ENCODE measurements around the gene LHFPL2. TPM values are rescaled to one million over a fixed set of nuclear protein-coding genes. Genes with fewer than 3 reads are reported as not detected.

LHFPL2 gene
- polyA plus RNA-seq, 1 of the 3 experiments (the other 2 are of a cell fraction), result 10.4 TPM

DNA sequence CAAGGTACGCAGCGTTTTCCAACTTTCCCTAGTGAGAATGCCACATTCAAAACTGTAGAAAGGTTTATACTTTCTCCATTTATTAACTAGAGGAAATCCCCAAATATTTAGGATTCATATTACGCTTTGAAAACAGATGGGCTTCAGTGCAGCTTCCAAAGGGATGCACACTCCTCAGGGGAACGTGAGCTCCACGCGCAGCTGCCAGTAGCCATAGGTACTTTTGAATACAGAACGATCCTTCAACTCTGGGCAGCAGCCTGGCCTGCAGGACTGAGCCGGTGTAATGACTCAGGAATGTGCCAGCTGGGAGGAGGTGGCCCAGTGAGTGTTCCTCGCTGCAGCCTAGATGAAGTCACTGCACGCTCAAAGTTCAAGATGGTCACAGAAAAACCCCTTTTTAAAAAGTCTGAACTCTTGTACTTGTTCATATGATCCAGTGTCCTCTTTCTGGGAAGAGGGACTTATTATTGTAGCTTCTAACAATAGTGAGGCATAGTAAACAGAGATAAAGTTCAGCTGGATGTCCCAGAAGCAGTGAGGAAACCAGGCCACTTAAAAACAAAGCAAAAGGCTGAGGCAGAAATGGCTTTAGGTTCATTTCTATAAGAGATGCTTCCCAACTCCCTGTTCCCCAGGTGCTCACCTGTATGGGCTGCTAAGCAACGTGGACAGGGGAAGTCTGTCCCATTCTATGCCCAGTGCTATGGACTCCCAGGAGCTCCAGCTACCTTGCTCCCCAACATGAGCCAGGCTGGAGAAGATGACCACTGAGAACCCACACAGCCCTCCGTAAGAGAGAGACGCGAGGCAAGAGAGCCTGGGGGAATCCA, 130.0 kb downstream of the LHFPL2 start:
- Histone ChIP-seq H3F3A (replicated peaks; ENCODE audit: insufficient read depth) (peaks cover 13% of the 10 kb centered on the region), H3K79me2 (ENCODE audit: insufficient read depth) (peaks cover 96% of the 10 kb centered on the region), H3K4me2 (peak overlapping the region; percentile 39), H3K9ac (peak overlapping the region; percentile 62), H3K9me2 (no peaks in the 10 kb centered on the region), H3K27me3 (ENCODE audit: insufficient read depth) (no peaks in the 10 kb centered on the region), H3K27ac (ENCODE audit: low read depth in 2 of 2, low read length in 1 of 2) (peak overlapping the region; percentile 60 to 96; a peak in 3 of 4 replicates), H2AFZ (ENCODE audit: low read depth) (no peak overlapping the region), H4K20me1 (ENCODE audit: insufficient read depth) (no peaks in the 10 kb centered on the region), H3K4me1 (ENCODE audit: control insufficient read depth in 1 of 2, insufficient read depth in 2 of 2, low read depth in 1 of 2, low read length in 1 of 2) (peaks cover 10 to 17% of the 10 kb centered on the region in 2 experiments; a peak in 3 of 4 replicates), H3K9me3 (no peaks in the 10 kb centered on the region), H3K4me3 (ENCODE audit: low read depth in 2 of 2, low read length in 1 of 2) (no peak overlapping the region), H3K36me3 (replicated peaks in 1 of 2; ENCODE audit: control insufficient read depth in 1 of 2, insufficient read depth in 2 of 2, low read length in 1 of 2) (peaks cover 0 to 19% of the 10 kb centered on the region in 2 experiments)
- TF ChIP-seq, protein P1, sequence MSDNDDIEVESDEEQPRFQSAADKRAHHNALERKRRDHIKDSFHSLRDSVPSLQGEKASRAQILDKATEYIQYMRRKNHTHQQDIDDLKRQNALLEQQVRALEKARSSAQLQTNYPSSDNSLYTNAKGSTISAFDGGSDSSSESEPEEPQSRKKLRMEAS (IDR thresholded peaks at IDR 0.05; ENCODE audit: low read depth), result peak; percentile 71
- TF ChIP-seq TCF12 (IDR thresholded peaks at IDR 0.05) (peak; percentile 81), CHD2 (IDR thresholded peaks at IDR 0.05; ENCODE audit: low read length, partially characterized antibody) (no peak), TEAD4 (IDR thresholded peaks at IDR 0.05; ENCODE audit: borderline replicate concordance, insufficient read depth) (no peak), NRF1 (IDR thresholded peaks at IDR 0.05; ENCODE audit: low read depth, low read length) (no peak), EP300 (IDR thresholded peaks at IDR 0.05; ENCODE audit: borderline replicate concordance in 1 of 2, low read depth in 1 of 2, low read length in 1 of 2) (0 out of 4 replicates have a peak, but pooled peaks of 1 of the 2 experiments have one; percentile 27), NFIC (IDR thresholded peaks at IDR 0.05; ENCODE audit: borderline replicate concordance) (peak; percentile 41; the same call in 1 of the 2 replicates), SIN3A (IDR thresholded peaks at IDR 0.05; ENCODE audit: borderline replicate concordance, low read depth, low read length) (no peak), RFX5 (IDR thresholded peaks at IDR 0.05; ENCODE audit: low read length) (no peak), FOSL2 (IDR thresholded peaks at IDR 0.05; ENCODE audit: borderline replicate concordance, low read depth) (peak; percentile 71), JUND (IDR thresholded peaks at IDR 0.05) (peak; percentile 72), RXRA (IDR thresholded peaks at IDR 0.05; ENCODE audit: borderline replicate concordance, low read depth) (peak; percentile 52; the same call in 1 of the 2 replicates)
- TF ChIP-seq, protein P2, sequence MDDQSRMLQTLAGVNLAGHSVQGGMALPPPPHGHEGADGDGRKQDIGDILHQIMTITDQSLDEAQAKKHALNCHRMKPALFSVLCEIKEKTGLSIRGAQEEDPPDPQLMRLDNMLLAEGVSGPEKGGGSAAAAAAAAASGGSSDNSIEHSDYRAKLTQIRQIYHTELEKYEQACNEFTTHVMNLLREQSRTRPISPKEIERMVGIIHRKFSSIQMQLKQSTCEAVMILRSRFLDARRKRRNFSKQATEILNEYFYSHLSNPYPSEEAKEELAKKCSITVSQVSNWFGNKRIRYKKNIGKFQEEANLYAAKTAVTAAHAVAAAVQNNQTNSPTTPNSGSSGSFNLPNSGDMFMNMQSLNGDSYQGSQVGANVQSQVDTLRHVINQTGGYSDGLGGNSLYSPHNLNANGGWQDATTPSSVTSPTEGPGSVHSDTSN (IDR thresholded peaks at IDR 0.05), result peak; percentile 73
- TF ChIP-seq, protein P3, sequence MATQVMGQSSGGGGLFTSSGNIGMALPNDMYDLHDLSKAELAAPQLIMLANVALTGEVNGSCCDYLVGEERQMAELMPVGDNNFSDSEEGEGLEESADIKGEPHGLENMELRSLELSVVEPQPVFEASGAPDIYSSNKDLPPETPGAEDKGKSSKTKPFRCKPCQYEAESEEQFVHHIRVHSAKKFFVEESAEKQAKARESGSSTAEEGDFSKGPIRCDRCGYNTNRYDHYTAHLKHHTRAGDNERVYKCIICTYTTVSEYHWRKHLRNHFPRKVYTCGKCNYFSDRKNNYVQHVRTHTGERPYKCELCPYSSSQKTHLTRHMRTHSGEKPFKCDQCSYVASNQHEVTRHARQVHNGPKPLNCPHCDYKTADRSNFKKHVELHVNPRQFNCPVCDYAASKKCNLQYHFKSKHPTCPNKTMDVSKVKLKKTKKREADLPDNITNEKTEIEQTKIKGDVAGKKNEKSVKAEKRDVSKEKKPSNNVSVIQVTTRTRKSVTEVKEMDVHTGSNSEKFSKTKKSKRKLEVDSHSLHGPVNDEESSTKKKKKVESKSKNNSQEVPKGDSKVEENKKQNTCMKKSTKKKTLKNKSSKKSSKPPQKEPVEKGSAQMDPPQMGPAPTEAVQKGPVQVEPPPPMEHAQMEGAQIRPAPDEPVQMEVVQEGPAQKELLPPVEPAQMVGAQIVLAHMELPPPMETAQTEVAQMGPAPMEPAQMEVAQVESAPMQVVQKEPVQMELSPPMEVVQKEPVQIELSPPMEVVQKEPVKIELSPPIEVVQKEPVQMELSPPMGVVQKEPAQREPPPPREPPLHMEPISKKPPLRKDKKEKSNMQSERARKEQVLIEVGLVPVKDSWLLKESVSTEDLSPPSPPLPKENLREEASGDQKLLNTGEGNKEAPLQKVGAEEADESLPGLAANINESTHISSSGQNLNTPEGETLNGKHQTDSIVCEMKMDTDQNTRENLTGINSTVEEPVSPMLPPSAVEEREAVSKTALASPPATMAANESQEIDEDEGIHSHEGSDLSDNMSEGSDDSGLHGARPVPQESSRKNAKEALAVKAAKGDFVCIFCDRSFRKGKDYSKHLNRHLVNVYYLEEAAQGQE (IDR thresholded peaks at IDR 0.05; ENCODE audit: low read depth, low read length), result peak; percentile 59; the same call in 1 of the 2 replicates
- POLR2A ChIA-PET, result no interaction called here
- 51% methylated on average over 13 of the region's 14 CpGs for WGBS (ENCODE audit: low lambda C conversion rate)
- CTCF ChIA-PET, result interaction anchor here (3.2 kb wide), 1 partner anchor 15 kb away, joined by 9 read pairs; no protein-coding TSS in a partner anchor
- no peak for DNase-seq
